Measurements from ENCODE around the gene PDK1.

PDK1 gene

GRCh38 chr2:172655091-172655837 lies 99.4 kb downstream of the PDK1 start:
- no peak for DNase-seq

- no peak for DNase-seq
Measured at GRCh38 chr2:172655838-172656573, 100.1 kb downstream of the PDK1 start.
